HG02870 (cell line): ENCODE measurements around the gene PPA2.
"Not testable (repeated sequence)": the region's sequence is repeated elsewhere in the genome, so short reads cannot be mapped to it uniquely, and the experiment has no call there.

Experiments
- ATAC-seq: cut with Tn5 transposase; IDR thresholded peaks from one replicate; pipeline ENCODE4 v1.9.1; 2021; ENCODE audit warnings: mild to moderate bottlenecking, moderate library complexity; ENCODE audit not compliant: unreplicated experiment

Gene PPA2

GRCh38 chr4:105473324-105474098, at the start of gene PPA2:
Gene PPA2 (minus strand): TSS chr4:105474062. CDS start chr4:105474050, 12 bp downstream.
- peak; percentile 74 for ATAC-seq

GRCh38 chr4:105520819-105521790, 47.2 kb upstream of the PPA2 start:
- peak; percentile 80 for ATAC-seq

- no peak for ATAC-seq
Observed at GRCh38 chr4:105510245-105510644, 36.4 kb upstream of the PPA2 start.

- ATAC-seq: no peak
Observed at GRCh38 chr4:105509714-105510113, 35.9 kb upstream of the PPA2 start.

- ATAC-seq: peak; percentile 91
Observed at GRCh38 chr4:105509291-105509690, 35.4 kb upstream of the PPA2 start.

- ATAC-seq: no peak
Observed at GRCh38 chr4:105504744-105505143, 30.9 kb upstream of the PPA2 start.

- ATAC-seq: no peak
Observed at GRCh38 chr4:105503484-105503883, 29.6 kb upstream of the PPA2 start.

- no peak for ATAC-seq
Observed at GRCh38 chr4:105496899-105497298, 23.0 kb upstream of the PPA2 start.

GRCh38 chr4:105495667-105496066, 21.8 kb upstream of the PPA2 start:
- ATAC-seq: no peak

- ATAC-seq: no peak
Observed at GRCh38 chr4:105490523-105490922, 16.7 kb upstream of the PPA2 start.

- ATAC-seq: no peak
Observed at GRCh38 chr4:105483840-105484239, 10.0 kb upstream of the PPA2 start.

GRCh38 chr4:105474099-105474518, 247 bp upstream of the PPA2 start:
- peak; percentile 2 for ATAC-seq

- ATAC-seq: no peak
Observed at GRCh38 chr4:105472871-105473323, 965 bp downstream of the PPA2 start.

- peak; percentile 26 for ATAC-seq
Observed at GRCh38 chr4:105471566-105472176, 2.2 kb downstream of the PPA2 start.

GRCh38 chr4:105470766-105471165, 3.1 kb downstream of the PPA2 start:
- ATAC-seq: no peak

GRCh38 chr4:105469736-105470135, 4.1 kb downstream of the PPA2 start:
- no peak for ATAC-seq

- no peak for ATAC-seq
Observed at GRCh38 chr4:105466580-105466979, 7.3 kb downstream of the PPA2 start.

- not testable (repeated sequence) for ATAC-seq
Observed at GRCh38 chr4:105464563-105464962, 9.3 kb downstream of the PPA2 start.

GRCh38 chr4:105462576-105462975, 11.3 kb downstream of the PPA2 start:
- ATAC-seq: no peak

GRCh38 chr4:105461621-105462382, 12.1 kb downstream of the PPA2 start:
- ATAC-seq: no peak
